Activated T-helper 1 cell treated with Interleukin-2 at 50 U/mL for 16 hours (primary cell): ENCODE measurements around the gene COMMD1.
"Not testable (repeated sequence)": the region's sequence is repeated elsewhere in the genome, so short reads cannot be mapped to it uniquely, and the experiment has no call there.

Experiments
- DNase-seq: peaks from one replicate; pipeline ENCODE4 v3.0.0-alpha.2; 2020; ENCODE audit warnings: low read depth

COMMD1 gene

DNA sequence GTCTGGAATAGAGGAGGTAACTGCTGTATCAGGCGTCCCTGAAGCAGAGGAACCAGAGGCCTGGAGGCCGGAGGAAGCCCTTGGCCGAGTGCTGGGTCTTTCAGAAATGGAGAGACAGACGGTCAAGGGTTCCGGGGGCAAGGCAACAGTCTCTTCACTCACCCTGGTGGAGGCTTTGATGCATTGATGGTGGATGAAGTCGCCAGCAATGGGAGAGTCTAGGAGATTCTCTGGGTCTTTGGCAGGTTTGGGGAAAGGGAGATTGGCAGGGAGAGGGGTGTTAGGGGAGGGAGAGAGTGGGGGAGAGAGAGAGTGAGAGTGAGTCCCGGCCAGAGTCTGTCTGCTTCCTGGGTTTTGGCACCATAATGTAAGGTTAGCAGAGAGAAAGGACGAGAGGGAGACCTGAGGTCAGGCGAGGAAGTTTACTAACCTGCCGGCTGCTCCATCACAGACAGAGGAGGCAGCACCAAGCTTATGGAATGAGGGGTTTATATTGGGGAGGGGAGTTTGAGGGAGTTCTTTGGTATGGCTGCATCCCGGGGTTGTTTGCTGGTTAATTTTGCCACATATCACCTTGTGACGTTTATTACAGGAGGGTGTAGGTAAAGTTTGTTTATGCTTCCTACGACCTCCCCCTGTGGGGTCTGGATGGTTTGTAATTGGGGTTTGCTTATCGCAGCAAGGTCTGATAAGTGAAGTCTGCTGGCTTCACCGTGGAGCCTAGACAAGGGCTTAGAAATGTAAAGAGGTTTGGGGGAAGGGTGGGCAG is 19.6 kb downstream of the COMMD1 start:
- DNase-seq: no peak

DNA sequence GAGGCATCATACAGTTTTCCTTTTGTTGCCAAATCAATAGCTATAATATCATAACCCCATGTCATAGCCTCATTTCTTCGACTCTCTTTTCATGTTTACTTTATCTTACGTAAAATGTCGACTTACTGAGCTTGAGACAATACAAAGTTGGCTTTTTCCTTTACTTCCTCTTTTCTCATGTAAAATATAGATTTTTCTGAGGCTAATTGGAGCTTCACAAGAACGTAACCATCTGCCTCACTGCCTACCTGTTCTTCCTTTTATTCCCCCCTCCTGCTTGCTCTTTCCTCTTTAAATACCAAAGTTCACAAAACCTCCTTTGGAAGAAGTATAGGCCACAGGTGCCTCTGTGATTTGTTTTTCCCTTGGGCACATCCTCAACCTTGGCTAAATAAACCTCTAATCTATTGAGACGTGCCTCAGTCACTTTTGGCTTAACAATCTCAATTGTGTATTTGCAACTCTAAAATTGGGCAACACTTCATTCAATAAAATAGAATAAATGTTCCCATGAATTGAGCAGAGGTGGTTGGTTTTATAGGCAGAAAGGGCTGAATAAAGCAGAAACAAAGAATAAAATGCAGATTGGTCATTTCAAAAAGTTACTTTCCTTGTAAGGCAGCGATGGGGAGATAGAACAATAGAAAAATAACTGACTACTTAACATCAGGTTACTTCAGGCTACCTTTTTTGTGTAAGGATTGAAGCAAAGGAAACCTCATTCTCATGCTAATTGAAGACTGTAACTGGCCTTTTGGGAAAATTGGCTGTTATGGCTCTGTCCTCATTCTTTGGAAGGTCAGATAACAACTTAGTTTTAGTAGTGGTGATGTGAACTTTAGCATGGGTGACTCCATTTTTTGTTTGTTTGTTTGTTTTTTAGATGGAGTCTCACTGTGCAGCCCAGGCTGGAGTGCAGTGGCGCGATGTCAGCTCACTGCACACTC is 21.3 kb downstream of the COMMD1 start:
- DNase-seq: no peak

- no peak for DNase-seq
Observed at GRCh38 chr2:61928826-61929461, 23.5 kb downstream of the COMMD1 start.

- DNase-seq: no peak
Observed at GRCh38 chr2:61937098-61937497, 31.6 kb downstream of the COMMD1 start.

GRCh38 chr2:61937886-61938285 is 32.4 kb downstream of the COMMD1 start:
- DNase-seq: no peak

DNA sequence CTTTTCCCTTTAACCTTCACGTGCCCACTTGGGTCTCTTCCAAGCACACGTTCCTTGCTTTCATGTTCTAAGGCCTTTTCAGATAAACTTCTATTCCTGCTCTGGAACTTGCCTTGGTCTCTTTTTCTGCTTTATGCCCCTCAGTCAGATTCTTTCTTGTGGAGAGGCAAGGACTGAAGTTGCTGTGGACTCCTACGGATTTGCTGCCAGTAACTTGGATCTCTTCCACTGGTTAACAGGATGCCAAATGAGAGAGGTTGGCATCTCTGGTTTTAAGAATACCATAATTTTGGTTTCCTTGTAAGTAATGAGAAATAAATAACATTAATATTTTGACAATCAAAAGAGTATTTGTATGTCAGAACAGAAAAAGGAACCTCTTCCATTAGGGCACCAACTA is 33.0 kb downstream of the COMMD1 start:
- DNase-seq: no peak

- DNase-seq: no peak
Observed at GRCh38 chr2:61943251-61943650, 37.8 kb downstream of the COMMD1 start.

DNA sequence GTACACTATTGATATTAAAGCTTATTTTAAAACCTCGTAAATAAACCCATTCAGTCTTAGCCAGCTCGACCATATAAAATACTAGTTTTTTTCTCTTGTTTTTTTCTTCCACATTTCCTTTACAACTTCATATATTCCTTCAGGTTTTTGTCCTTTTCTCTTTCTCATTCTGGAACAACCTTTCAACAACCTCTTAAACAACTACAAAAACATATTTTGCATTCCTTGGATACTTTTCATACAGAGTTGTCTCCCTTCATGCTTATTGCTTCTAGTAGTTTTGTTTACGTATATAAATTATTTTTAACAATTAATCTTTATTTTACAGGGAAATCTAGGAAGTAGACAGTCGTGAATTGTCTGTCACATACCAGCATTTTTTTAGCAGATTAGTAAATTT is 41.2 kb downstream of the COMMD1 start:
- no peak for DNase-seq

GRCh38 chr2:61948661-61949457 is 43.4 kb downstream of the COMMD1 start:
- DNase-seq: no peak

- DNase-seq: no peak
Observed at GRCh38 chr2:61949458-61949713, 43.9 kb downstream of the COMMD1 start.

GRCh38 chr2:61949714-61950560 is 44.5 kb downstream of the COMMD1 start:
- DNase-seq: no peak

DNA sequence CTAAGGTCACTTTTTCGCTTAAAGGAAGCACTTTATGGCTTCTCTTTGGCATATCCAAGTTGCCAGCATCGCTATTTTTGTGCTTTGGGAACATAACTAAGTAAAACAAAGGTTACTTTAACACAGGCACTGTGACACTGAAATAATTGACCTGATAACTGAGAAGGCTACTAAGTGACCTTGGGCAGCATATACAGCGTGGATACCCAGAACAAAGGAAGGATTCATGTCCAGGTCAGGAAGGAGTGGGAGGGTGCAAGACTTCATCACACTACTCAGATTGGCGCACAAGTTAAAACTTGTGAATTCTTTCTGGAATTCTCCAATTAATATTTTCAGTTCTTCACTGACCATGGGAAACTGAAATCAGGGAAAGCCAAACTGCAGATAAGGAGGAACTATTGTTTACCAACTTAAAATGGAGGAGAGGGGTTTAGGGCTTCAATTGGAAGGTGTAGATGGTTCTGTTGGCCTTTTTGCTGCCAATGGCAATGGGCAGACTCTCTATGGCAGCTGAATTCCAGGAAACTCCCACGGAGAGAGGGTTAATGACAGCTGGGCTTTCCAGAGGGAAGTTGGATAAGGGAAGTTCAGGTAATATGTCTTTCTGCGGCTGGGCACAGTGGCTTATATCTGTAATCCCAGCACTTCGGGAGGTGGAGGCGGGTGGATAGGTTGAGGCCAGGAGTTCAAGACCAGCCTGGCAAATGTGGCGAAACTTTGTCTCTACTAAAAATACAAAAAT is 45.3 kb downstream of the COMMD1 start:
- no peak for DNase-seq

DNA sequence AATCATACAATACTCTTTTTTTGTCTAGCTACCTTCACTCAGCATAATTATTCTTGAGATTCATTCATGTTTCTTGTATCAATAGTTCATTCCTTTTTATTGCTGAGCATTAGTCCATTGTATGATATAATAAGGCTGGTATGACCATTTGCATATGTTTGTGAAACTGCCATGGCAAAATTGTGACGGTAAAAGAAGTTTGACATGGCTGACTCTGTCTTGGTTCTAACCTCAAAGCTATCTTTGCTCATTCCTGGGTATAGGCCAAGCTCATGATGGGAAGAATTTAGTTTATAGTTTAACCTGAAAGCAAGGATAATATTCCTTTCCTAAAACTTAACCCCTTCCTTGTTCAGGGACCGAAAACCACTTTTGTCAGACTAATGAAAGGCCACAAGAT is 46.4 kb downstream of the COMMD1 start:
- DNase-seq: no peak

DNA sequence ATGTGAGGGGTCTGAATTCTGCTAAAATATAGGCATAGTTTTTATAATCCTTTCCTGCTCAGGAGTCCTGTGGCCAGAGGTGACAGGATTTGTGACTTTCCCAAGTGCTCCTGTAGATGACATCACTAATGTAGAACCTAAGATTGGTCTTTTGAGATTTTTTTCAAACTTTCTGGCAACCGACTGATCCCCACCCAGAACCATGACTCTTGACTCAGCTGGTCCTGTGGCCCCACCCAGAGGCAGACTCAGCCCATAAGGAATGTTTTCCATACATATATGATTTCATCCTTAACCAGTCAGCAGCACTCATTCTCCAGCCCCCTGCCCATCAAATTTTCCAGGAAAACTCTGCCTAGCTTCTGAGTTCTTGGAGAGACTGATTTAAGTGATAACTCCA is 46.8 kb downstream of the COMMD1 start:
- DNase-seq: no peak

GRCh38 chr2:61954856-61955255 is 49.4 kb downstream of the COMMD1 start:
- not testable (repeated sequence) for DNase-seq

- DNase-seq: no peak
Observed at GRCh38 chr2:61959381-61960293, 54.2 kb downstream of the COMMD1 start.

DNA sequence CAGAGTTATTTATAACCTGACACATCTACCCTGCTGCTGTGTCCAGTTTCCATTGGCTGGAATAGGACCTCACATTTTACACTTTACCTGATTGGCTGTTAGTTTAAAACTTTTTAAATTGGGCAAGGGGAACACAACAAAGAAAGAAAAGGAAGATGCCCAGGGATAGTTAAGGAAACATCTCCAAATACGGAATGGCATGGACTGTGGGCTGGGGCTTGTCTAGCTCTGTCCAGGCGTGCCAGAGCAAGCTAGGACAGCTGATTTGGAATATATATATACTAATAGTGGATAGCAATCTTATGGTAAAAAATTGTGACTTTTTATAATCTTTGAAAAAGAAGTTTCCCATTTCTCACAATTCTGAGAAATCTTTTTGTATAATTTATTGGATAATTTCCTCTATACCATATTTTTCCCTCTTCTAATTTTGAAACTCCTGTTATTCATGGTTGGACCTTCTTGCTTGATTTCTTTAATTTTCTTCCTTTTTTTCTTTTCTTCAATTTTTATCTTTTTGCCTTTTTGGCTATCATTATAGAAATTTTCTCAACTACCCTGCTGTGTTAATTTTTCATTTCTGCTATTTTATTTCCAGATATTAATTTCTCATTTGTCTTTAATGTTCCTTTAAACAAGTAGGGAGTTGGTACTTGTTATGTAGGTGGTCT is 55.9 kb downstream of the COMMD1 start:
- DNase-seq: no peak

DNA sequence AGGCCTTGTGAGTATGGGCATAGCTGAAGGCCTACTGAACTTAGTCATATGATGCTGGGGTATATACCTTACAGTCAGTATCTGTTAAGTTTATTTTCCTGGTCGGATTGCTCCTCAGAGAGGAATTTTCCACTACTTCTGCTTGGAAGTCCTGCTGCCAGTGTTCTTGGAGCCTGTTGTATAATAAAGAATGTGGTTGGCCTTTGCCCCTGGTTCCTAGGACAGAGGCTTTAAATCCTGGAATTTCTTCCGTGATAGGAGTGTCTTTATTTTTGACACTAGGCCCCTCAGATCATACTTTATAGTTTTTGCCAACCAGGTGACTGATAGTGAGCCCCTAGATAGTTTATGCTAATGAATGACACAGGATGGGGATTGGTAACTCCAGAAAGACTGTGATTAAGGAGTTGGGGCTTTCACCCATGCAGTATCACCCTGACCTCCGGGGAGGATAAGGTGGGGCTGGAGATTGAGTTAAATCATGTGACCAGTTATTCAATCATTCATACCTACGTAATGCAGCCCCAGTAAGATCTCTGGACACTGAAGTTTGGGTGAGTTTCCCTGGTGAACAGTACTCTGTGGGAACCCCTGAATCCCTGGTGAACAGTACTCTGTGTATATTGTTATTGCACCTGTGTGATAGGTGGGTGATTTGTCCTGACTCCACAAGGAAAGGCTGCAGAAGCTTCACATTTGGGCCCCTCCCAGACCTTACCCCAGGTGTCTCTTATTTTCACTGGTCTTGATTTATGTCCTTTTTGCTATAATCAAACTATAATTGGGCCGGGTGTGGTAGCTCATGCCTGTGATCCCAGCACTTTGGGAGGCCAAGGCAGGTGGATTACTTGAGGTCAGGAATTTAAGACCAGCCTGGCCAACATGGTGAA is 56.9 kb downstream of the COMMD1 start:
- no peak for DNase-seq
